ENCODE results near the gene LNX1. TPM values are rescaled to one million over a fixed set of nuclear protein-coding genes. Genes with fewer than 3 reads are reported as not detected.
"Not testable (repeated sequence)": the region's sequence is repeated elsewhere in the genome, so short reads cannot be mapped to it uniquely, and the experiment has no call there.

Gene LNX1
- total and polyA plus RNA-seq, 2 donors (not counting 3 experiments of a cell fraction or from before 2014, with no cell fraction given), result 0.72 to 1.3 TPM

GRCh38 chr4:53476232-53477037 lies 114.9 kb downstream of the LNX1 start:
- no peak overlapping the region for H3K4me3 ChIP-seq (replicated peaks in 1 of 3; ENCODE audit: insufficient read depth in 1 of 3, low read depth in 1 of 3, low read length in 3 of 3)
- no peaks in the 10 kb centered on the region for H3K9me3 ChIP-seq (replicated peaks; ENCODE audit: control insufficient read depth, insufficient read depth, low read length)
- no peaks in the 10 kb centered on the region for H3K36me3 ChIP-seq (ENCODE audit: control insufficient read depth in 2 of 2, extremely low read depth in 1 of 2, insufficient read depth in 2 of 2, low read length in 2 of 2)
- POLR2A ChIA-PET, result no interaction called here
- no peaks in the 10 kb centered on the region for H3K9me1 ChIP-seq (replicated peaks; ENCODE audit: control insufficient read depth, extremely low read depth, insufficient read depth, low read length)
- H3K79me2 ChIP-seq (ENCODE audit: control insufficient read depth, insufficient read depth, low read length), result no peaks in the 10 kb centered on the region
- H4K20me1 ChIP-seq (replicated peaks; ENCODE audit: control insufficient read depth, extremely low read depth, insufficient read depth, low read length), result no peaks in the 10 kb centered on the region
- no peak for DNase-seq (ENCODE audit: low read depth, low spot score)
- dilution Hi-C loops (cut with MboI; ENCODE audit: extremely low pct_ligation_motif_present, low sequenced_read_pairs), result no loop called here
- H3K27me3 ChIP-seq (ENCODE audit: control insufficient read depth in 2 of 2, insufficient read depth in 2 of 2, low read length in 2 of 2), result no peaks in the 10 kb centered on the region
- H3K9ac ChIP-seq (replicated peaks; ENCODE audit: extremely low read depth, insufficient read depth, low read length), result no peak overlapping the region
- BruUV-seq (replicated peaks), result no TSS peak
- intact Hi-C loops (cut with micrococcal nuclease), result no loop called here
- no peak overlapping the region for H2AFZ ChIP-seq (ENCODE audit: low read depth, low read length)
- H3K4me2 ChIP-seq (ENCODE audit: insufficient read depth, low read length), result no peak overlapping the region
- TF ChIP-seq POLR2A (IDR thresholded peaks at IDR 0.05; ENCODE audit: low read depth, low read length), result no peak
- TF ChIP-seq JUN (IDR thresholded peaks at IDR 0.05; ENCODE audit: borderline replicate concordance, insufficient read depth, insufficient read length, low read depth), result no peak
- TF ChIP-seq POLR2AphosphoS5 (IDR thresholded peaks at IDR 0.05; ENCODE audit: insufficient read depth, low read depth, low read length), result no peak
- TF ChIP-seq FOS (IDR thresholded peaks at IDR 0.05; ENCODE audit: borderline replicate concordance, insufficient read depth, low read length), result no peak
- H3K4me1 ChIP-seq (ENCODE audit: control insufficient read depth, extremely low read depth, insufficient read depth, low read length), result no peaks in the 10 kb centered on the region
- CTCF ChIA-PET, result interaction anchor here (1.0 kb wide), 2 partner anchors 8 to 82 kb away, joined by 3 read pairs; no protein-coding TSS in a partner anchor
- H3K27ac ChIP-seq (ENCODE audit: insufficient read depth, low read depth, low read length), result no peak overlapping the region
- FAIRE-seq, result no peak

DNA sequence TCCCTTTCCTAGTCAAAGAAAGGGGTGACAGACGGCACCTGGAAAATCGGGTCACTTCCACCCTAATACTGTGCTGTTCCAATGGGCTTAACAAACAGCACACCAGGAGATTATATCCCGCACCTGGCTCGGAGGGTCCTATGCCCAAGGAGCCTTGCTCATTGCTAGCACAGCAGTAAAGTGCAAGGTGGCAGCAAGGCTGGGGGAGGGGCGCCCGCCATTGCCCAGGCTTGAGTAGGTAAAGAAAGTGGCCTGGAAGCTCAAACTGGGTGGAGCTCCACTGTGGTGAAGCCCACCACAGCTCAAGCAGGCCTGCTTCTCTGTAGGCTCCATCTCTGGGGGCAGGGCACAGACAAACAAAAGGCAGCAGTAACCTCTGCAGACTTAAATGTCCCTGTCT lies 124.7 kb downstream of the LNX1 start:
- BruUV-seq (replicated peaks); FAIRE-seq; POLR2A ChIA-PET; dilution Hi-C loops (cut with MboI; ENCODE audit: extremely low pct_ligation_motif_present, low sequenced_read_pairs); H3K4me3 ChIP-seq (replicated peaks in 1 of 3; ENCODE audit: insufficient read depth in 1 of 3, low read depth in 1 of 3, low read length in 3 of 3); H3K9me3 ChIP-seq (replicated peaks; ENCODE audit: control insufficient read depth, insufficient read depth, low read length); H3K4me2 ChIP-seq (ENCODE audit: insufficient read depth, low read length); H3K79me2 ChIP-seq (ENCODE audit: control insufficient read depth, insufficient read depth, low read length); H3K9ac ChIP-seq (replicated peaks; ENCODE audit: extremely low read depth, insufficient read depth, low read length); H3K27me3 ChIP-seq (ENCODE audit: control insufficient read depth in 2 of 2, insufficient read depth in 2 of 2, low read length in 2 of 2); H3K9me1 ChIP-seq (replicated peaks; ENCODE audit: control insufficient read depth, extremely low read depth, insufficient read depth, low read length); H3K36me3 ChIP-seq (ENCODE audit: control insufficient read depth in 2 of 2, extremely low read depth in 1 of 2, insufficient read depth in 2 of 2, low read length in 2 of 2); H3K27ac ChIP-seq (ENCODE audit: insufficient read depth, low read depth, low read length); H4K20me1 ChIP-seq (replicated peaks; ENCODE audit: control insufficient read depth, extremely low read depth, insufficient read depth, low read length); DNase-seq (ENCODE audit: low read depth, low spot score); intact Hi-C loops (cut with micrococcal nuclease); H2AFZ ChIP-seq (ENCODE audit: low read depth, low read length); H3K4me1 ChIP-seq (ENCODE audit: control insufficient read depth, extremely low read depth, insufficient read depth, low read length): not testable (repeated sequence)
- CTCF ChIA-PET, result interaction anchor here (2.3 kb wide), 1 partner anchor 16 kb away, joined by 8 read pairs; no protein-coding TSS in a partner anchor

Data from endothelial cell of umbilical vein (primary cell).